B cell (primary cell): ENCODE data around the gene APP. TPM values are rescaled to one million over a fixed set of nuclear protein-coding genes. Genes with fewer than 3 reads are reported as not detected.

Experiments
- ATAC-seq: fragments of 200-7000 bp; cut with Tn5 transposase; one replicate; pipeline ENCODE4 v1.10.0; 2021; ENCODE audit warnings: low read depth, mild to moderate bottlenecking, moderate number of reproducible peaks, moderate library complexity
- CTCF ChIA-PET: fragments of 350-600 bp; sonication (Branson Sonifier 250); formaldehyde crosslinking; loops from one replicate; lab custom pipeline; 2021; ENCODE audit warnings: antibody characterized with exemption, inconsistent platforms; lab: Charles Lee
- POLR2A ChIA-PET: fragments of 350-600 bp; sonication (Branson Sonifier 250); formaldehyde crosslinking; loops from one replicate; lab custom pipeline; 2021; ENCODE audit warnings: antibody characterized with exemption; lab: Charles Lee
- DNase-seq: peaks from one replicate; pipeline ENCODE4 v3.0.0; 2013
- H2AFZ ChIP-seq: 2 replicates; pipeline ENCODE4 v1.6.1; 2012; ENCODE audit warnings: mild to moderate bottlenecking, low read depth, low read length; ENCODE audit not compliant: insufficient read depth, poor library complexity, severe bottlenecking
- H3K27ac ChIP-seq, 2 donors: 1 replicate in 1 of 2; 2 replicates in 1 of 2; pipeline ENCODE4 v1.5.1; 2012 to 2013; ENCODE audit warnings: low read length in 2 of 2, mild to moderate bottlenecking in 2 of 2, moderate library complexity in 1 of 2
- H3K27me3 ChIP-seq, 4 experiments: fragments of 200-600 bp in 1 of 4; sonication (generic) in 1 of 4; replicated peaks in 1 of 4; 1 replicate in 2 of 4; 2 replicates in 2 of 4; pipeline versions ENCODE4 v1.6.1 to v1.7.0; 2013 to 2016; ENCODE audit warnings: low read length in 3 of 4, mild to moderate bottlenecking in 2 of 4, mixed read lengths in 1 of 4, moderate library complexity in 1 of 4; ENCODE audit not compliant: insufficient read depth in 4 of 4, control insufficient read depth in 3 of 4; ENCODE audit errors: control extremely low read depth in 1 of 4
- H3K36me3 ChIP-seq, 2 experiments: replicated peaks in 1 of 2; 1 replicate in 1 of 2; 2 replicates in 1 of 2; pipeline versions ENCODE4 v1.6.1 to v1.7.1; 2013; ENCODE audit warnings: low read length in 1 of 2; ENCODE audit not compliant: insufficient read depth in 2 of 2, control insufficient read depth in 1 of 2; ENCODE audit errors: control extremely low read depth in 1 of 2, extremely low read depth in 1 of 2
- H3K4me1 ChIP-seq, 2 donors: fragments of 200-600 bp in 1 of 2; sonication (generic) in 1 of 2; 1 replicate in 1 of 2; 2 replicates in 1 of 2; pipeline versions ENCODE4 v1.5.1 to v1.6.1; 2013 to 2017; ENCODE audit warnings: low read length in 2 of 2; ENCODE audit not compliant: control insufficient read depth in 2 of 2, insufficient read depth in 2 of 2
- H3K4me2 ChIP-seq: replicated peaks from 2 replicates; pipeline ENCODE3; 2012; ENCODE audit warnings: mild to moderate bottlenecking, low read depth, low read length; ENCODE audit not compliant: poor library complexity, severe bottlenecking
- H3K4me3 ChIP-seq, 5 experiments: fragments of 200-600 bp in 1 of 5; sonication (generic) in 1 of 5; 1 replicate in 3 of 5; 2 replicates in 2 of 5; pipeline versions ENCODE4 v1.5.1 to v1.7.0; 2011 to 2016; ENCODE audit warnings: low read length in 4 of 5, mild to moderate bottlenecking in 4 of 5, low read depth in 2 of 5, control low read depth in 1 of 5, moderate library complexity in 1 of 5; ENCODE audit not compliant: insufficient read depth in 1 of 5; ENCODE audit errors: control extremely low read depth in 1 of 5, extremely low read depth in 1 of 5
- H3K79me2 ChIP-seq: fragments of 200-600 bp; sonication (generic); one replicate; pipeline ENCODE4 v1.6.0; 2016; ENCODE audit warnings: low read length; ENCODE audit not compliant: control insufficient read depth, insufficient read depth
- H3K9ac ChIP-seq: fragments of 200-600 bp; sonication (generic); 2 replicates; pipeline ENCODE4 v1.6.1; 2017; ENCODE audit warnings: mild to moderate bottlenecking, low read length, moderate library complexity
- H3K9me3 ChIP-seq, 3 donors: one replicate each; pipeline versions ENCODE4 v1.6.1 to v1.7.1; 2013; ENCODE audit warnings: low read length in 2 of 3; ENCODE audit not compliant: control insufficient read depth in 2 of 3, insufficient read depth in 1 of 3; ENCODE audit errors: control extremely low read depth in 1 of 3
- H4K20me1 ChIP-seq: 2 replicates; pipeline ENCODE4 v1.6.0; 2012; ENCODE audit warnings: mild to moderate bottlenecking, low read length; ENCODE audit not compliant: insufficient read depth, control insufficient read depth, poor library complexity, severe bottlenecking
- H3K27ac Mint-ChIP-seq: one replicate; pipeline ENCODE4 v1.8.0; 2021; ENCODE audit warnings: mixed read lengths
- H3K27me3 Mint-ChIP-seq: one replicate; pipeline ENCODE4 v1.8.0; 2021; ENCODE audit warnings: mixed read lengths
- H3K4me1 Mint-ChIP-seq: one replicate; pipeline ENCODE4 v1.8.0; 2021; ENCODE audit warnings: mixed read lengths
- H3K4me3 Mint-ChIP-seq: one replicate; pipeline ENCODE4 v1.8.0; 2021; ENCODE audit warnings: mixed read lengths
- H3K9me3 Mint-ChIP-seq: one replicate; pipeline ENCODE4 v1.8.0; 2022; ENCODE audit warnings: mixed read lengths; ENCODE audit not compliant: insufficient read depth
- CTCF ChIP-seq: fragments of 200-600 bp; IDR thresholded peaks from one replicate; pipeline ENCODE4 v1.8.0; 2022; ENCODE audit warnings: antibody characterized with exemption, mild to moderate bottlenecking
- EZH2 ChIP-seq: IDR thresholded peaks from 2 replicates; pipeline ENCODE4 v1.6.1; 2012; ENCODE audit warnings: borderline replicate concordance, low read depth, mild to moderate bottlenecking, moderate library complexity, low read length; ENCODE audit not compliant: insufficient read depth, poor library complexity, severe bottlenecking
- WGBS: methylation state at CpG from one replicate; pipeline ENCODE4 v1.1.5; 2013; ENCODE audit warnings: missing lambda C conversion rate; ENCODE audit not compliant: insufficient coverage; 5-methylcytosine and 5-hydroxymethylcytosine counted together
- intact Hi-C: fragments of 100-400 bp; cut with micrococcal nuclease; formaldehyde crosslinking; loops from one replicate; pipeline ENCODE4 v1.10.0; 2022
- polyA plus RNA-seq: library from polyadenylated mRNA; depleted of rRNA; stranded (reverse); fragments of >200 nt; gene quantifications from 2 replicates; pipeline ENCODE4 v1.2.3, GENCODE V29; 2012
- total RNA-seq, 2 donors: library from RNA; stranded (reverse); fragments of 120-200 nt in 1 of 2; gene quantifications; 1 replicate in 1 of 2; 2 replicates in 1 of 2; pipeline versions ENCODE4 v1.2.3 to v1.2.4, GENCODE V29; 2013 to 2022

Gene APP
- total and polyA plus RNA-seq, 2 donors (not counting 1 experiment from before 2014, with no cell fraction given), result 28.3 to 34.7 TPM

- Mint-ChIP-seq H3K4me1 (no peaks in the 10 kb centered on the region), H3K4me3 (no peak overlapping the region), H3K27ac (no peak overlapping the region), H3K27me3 (no peaks in the 10 kb centered on the region), H3K9me3 (no peaks in the 10 kb centered on the region)
- Histone ChIP-seq H3K27ac (no peak overlapping the region), H3K27me3 (no peaks in the 10 kb centered on the region), H3K4me2 (no peak overlapping the region), H4K20me1 (no peaks in the 10 kb centered on the region), H3K79me2 (no peaks in the 10 kb centered on the region), H3K4me3 (no peak overlapping the region), H3K9me3 (no peaks in the 10 kb centered on the region), H3K4me1 (no peaks in the 10 kb centered on the region), H2AFZ (no peak overlapping the region), H3K36me3 (peaks cover 0 to 5% of the 10 kb centered on the region in 2 experiments), H3K9ac (no peak overlapping the region)
- DNase-seq, result no peak
- no CpG with 5 or more reads among the region's 3 CpGs for WGBS
- CTCF ChIA-PET, result no interaction called here
- POLR2A ChIA-PET, result no interaction called here
- ATAC-seq, result no peak
- intact Hi-C loops, result no loop called here
- TF ChIP-seq EZH2 (no peak), CTCF (no peak)
Measured at GRCh38 chr21:25985990-25986389, 184.6 kb downstream of the APP start.

- Histone ChIP-seq H3K27ac (no peak overlapping the region), H3K4me3 (no peak overlapping the region), H3K4me2 (no peak overlapping the region), H2AFZ (no peak overlapping the region), H3K9me3 (no peaks in the 10 kb centered on the region), H3K79me2 (no peaks in the 10 kb centered on the region), H4K20me1 (no peaks in the 10 kb centered on the region), H3K27me3 (no peaks in the 10 kb centered on the region), H3K9ac (no peak overlapping the region), H3K36me3 (peaks cover 1 to 5% of the 10 kb centered on the region in 2 experiments), H3K4me1 (no peaks in the 10 kb centered on the region)
- Mint-ChIP-seq H3K27me3 (no peaks in the 10 kb centered on the region), H3K9me3 (no peaks in the 10 kb centered on the region), H3K27ac (no peak overlapping the region), H3K4me3 (no peak overlapping the region), H3K4me1 (no peaks in the 10 kb centered on the region)
- TF ChIP-seq CTCF, result no peak
- TF ChIP-seq EZH2, result no peak
- CTCF ChIA-PET, result no interaction called here
- ATAC-seq (no peak), DNase-seq (no peak)
- POLR2A ChIA-PET, result no interaction called here
- intact Hi-C loops, result no loop called here
- WGBS, result no CpG with 5 or more reads among the region's 1 CpG
Measured at GRCh38 chr21:25984538-25984937, 186.0 kb downstream of the APP start.
